CD4-positive, alpha-beta T cell treated with Interferon alpha-2 for 1 hour (primary cell): ENCODE data around the gene SKA3.
"Not testable (repeated sequence)": the region's sequence is repeated elsewhere in the genome, so short reads cannot be mapped to it uniquely, and the experiment has no call there.

ENCODE experiments used
- DNase-seq, 2 donors: peaks; one replicate each; pipeline ENCODE4 v3.0.0-alpha.2; 2020 to 2022

Gene SKA3

GRCh38 chr13:21176215-21176981 is at the start of gene SKA3, which contains the start of gene MRPL57:
Gene SKA3, minus strand, starts transcription at chr13:21176552. Its CDS starts 75 bp downstream, at chr13:21176477.
Gene MRPL57, plus strand, starts transcription at chr13:21176658. Its CDS starts 259 bp downstream, at chr13:21176917.
- DNase-seq: peak; percentile 92 to 95

- DNase-seq: no peak
Measured at GRCh38 chr13:21225082-21225481, 48.7 kb upstream of the SKA3 start.

- DNase-seq: no peak
Measured at GRCh38 chr13:21221268-21221667, 44.9 kb upstream of the SKA3 start.

GRCh38 chr13:21219716-21220115 is 43.4 kb upstream of the SKA3 start:
- not testable (repeated sequence) for DNase-seq

- no peak for DNase-seq
Measured at GRCh38 chr13:21219036-21219381, 42.7 kb upstream of the SKA3 start.

GRCh38 chr13:21218351-21219035 is 42.1 kb upstream of the SKA3 start:
- DNase-seq: peak in 1 of 2 donors; percentile 17

- no peak for DNase-seq
Measured at GRCh38 chr13:21216332-21216731, 40.0 kb upstream of the SKA3 start.

- DNase-seq: not testable (repeated sequence)
Measured at GRCh38 chr13:21215419-21215818, 39.1 kb upstream of the SKA3 start.

GRCh38 chr13:21212138-21212775 is 35.9 kb upstream of the SKA3 start:
- DNase-seq: no peak

- no peak for DNase-seq
Measured at GRCh38 chr13:21208652-21209154, 32.4 kb upstream of the SKA3 start.

GRCh38 chr13:21202767-21203531 is 26.6 kb upstream of the SKA3 start:
- DNase-seq: no peak

- not testable (repeated sequence) for DNase-seq
Measured at GRCh38 chr13:21201456-21202190, 25.3 kb upstream of the SKA3 start.

- not testable (repeated sequence) for DNase-seq
Measured at GRCh38 chr13:21198391-21198790, 22.0 kb upstream of the SKA3 start.

- not testable (repeated sequence) for DNase-seq
Measured at GRCh38 chr13:21197606-21198225, 21.4 kb upstream of the SKA3 start.

GRCh38 chr13:21194756-21195155 is 18.4 kb upstream of the SKA3 start:
- DNase-seq: not testable (repeated sequence)

GRCh38 chr13:21186410-21186809 is 10.1 kb upstream of the SKA3 start:
- not testable (repeated sequence) for DNase-seq

- no peak for DNase-seq
Measured at GRCh38 chr13:21181671-21182070, 5.3 kb upstream of the SKA3 start.

GRCh38 chr13:21176982-21177284 is 581 bp upstream of the SKA3 start:
- no peak for DNase-seq

- no peak for DNase-seq
Measured at GRCh38 chr13:21175656-21176214, 617 bp downstream of the SKA3 start.

- not testable (repeated sequence) for DNase-seq
Measured at GRCh38 chr13:21173767-21174166, 2.6 kb downstream of the SKA3 start.

GRCh38 chr13:21171420-21171819 is 4.9 kb downstream of the SKA3 start:
- DNase-seq: no peak
